NOMO-1 treated with dmso at 0.1 percent for 144 hours (cell line): Measurements from ENCODE around the gene CHN1.

Source experiments
- DNase-seq: peaks from one replicate; lab custom pipeline; 2025; ENCODE audit not compliant: unreplicated experiment; lab: John Stamatoyannopoulos, UW

CHN1 gene

GRCh38 chr2:174771631-174772471 is 233.3 kb downstream of the CHN1 start:
- peak; percentile 28 for DNase-seq

GRCh38 chr2:174771136-174771535 is 234.0 kb downstream of the CHN1 start:
- DNase-seq, result no peak

GRCh38 chr2:174768557-174768956 is 236.6 kb downstream of the CHN1 start:
- no peak for DNase-seq

- DNase-seq, result no peak
Measured at GRCh38 chr2:174766271-174766670, 238.9 kb downstream of the CHN1 start.

GRCh38 chr2:174765576-174765975 is 239.6 kb downstream of the CHN1 start:
- no peak for DNase-seq

GRCh38 chr2:174764280-174765255 is 240.6 kb downstream of the CHN1 start, which contains the start of gene CHRNA1:
CHRNA1 (minus strand) TSS chr2:174764472; CDS start chr2:174764394, 78 bp downstream.
- no peak for DNase-seq

- no peak for DNase-seq
Measured at GRCh38 chr2:174763780-174764179, 241.4 kb downstream of the CHN1 start.

GRCh38 chr2:174762464-174762863 is 242.7 kb downstream of the CHN1 start:
- DNase-seq, result no peak

GRCh38 chr2:174761837-174762236 is 243.3 kb downstream of the CHN1 start:
- DNase-seq, result no peak

- no peak for DNase-seq
Measured at GRCh38 chr2:174760845-174761473, 244.2 kb downstream of the CHN1 start.

- DNase-seq, result no peak
Measured at GRCh38 chr2:174759381-174760065, 245.7 kb downstream of the CHN1 start.

GRCh38 chr2:174756743-174757142 is 248.4 kb downstream of the CHN1 start:
- DNase-seq, result no peak

GRCh38 chr2:174753038-174753633 is 252.0 kb downstream of the CHN1 start:
- no peak for DNase-seq

GRCh38 chr2:174752403-174753037 is 252.7 kb downstream of the CHN1 start:
- no peak for DNase-seq

- DNase-seq, result no peak
Measured at GRCh38 chr2:174750923-174751441, 254.2 kb downstream of the CHN1 start.

GRCh38 chr2:174749793-174750192 is 255.4 kb downstream of the CHN1 start:
- DNase-seq, result no peak

- no peak for DNase-seq
Measured at GRCh38 chr2:174748948-174749347, 256.2 kb downstream of the CHN1 start.
